Panc1 (cell line): ENCODE measurements around the gene PCDH17. TPM values are rescaled to one million over a fixed set of nuclear protein-coding genes. Genes with fewer than 3 reads are reported as not detected.

Source experiments
- ATAC-seq: fragments of 200-7000 bp; cut with Tn5 transposase; 2 replicates; pipeline ENCODE4 v1.9.1; 2020; ENCODE audit warnings: mild to moderate bottlenecking, moderate library complexity
- BruUV-seq: library from RNA; stranded (reverse); fragments of 400-500 nt; replicated peaks from 2 replicates; lab custom pipeline; 2021; lab: Mats Ljungman, UMichigan
- CTCF ChIA-PET: fragments of 300-600 bp; sonication (Branson Sonifier 250); formaldehyde crosslinking; loops from one replicate; lab custom pipeline; 2022; ENCODE audit warnings: antibody characterized with exemption; lab: Charles Lee
- POLR2A ChIA-PET: fragments of 300-600 bp; sonication (Branson Sonifier 250); formaldehyde crosslinking; loops from one replicate; lab custom pipeline; 2022; ENCODE audit warnings: antibody characterized with exemption; lab: Charles Lee
- DNase-seq: peaks from one replicate; pipeline ENCODE4 v3.0.0-alpha.2; 2010; ENCODE audit warnings: low read depth, low spot score
- H3K27ac ChIP-seq: 2 replicates; pipeline ENCODE4 v1.5.1; 2011; ENCODE audit warnings: mild to moderate bottlenecking, low read length, inconsistent platforms
- H3K27me3 ChIP-seq: fragments of 200-500 bp; sonication (Bioruptor generic); 2 replicates; pipeline ENCODE4 v1.6.0; 2014; ENCODE audit warnings: low read length, inconsistent platforms; ENCODE audit not compliant: control insufficient read depth, insufficient read depth
- H3K36me3 ChIP-seq: fragments of 200-500 bp; sonication (Bioruptor generic); 2 replicates; pipeline ENCODE4 v1.5.1; 2014; ENCODE audit warnings: inconsistent platforms, mild to moderate bottlenecking, low read length, moderate library complexity; ENCODE audit not compliant: control insufficient read depth, insufficient read depth
- H3K4me1 ChIP-seq: 2 replicates; pipeline ENCODE4 v1.5.1; 2011; ENCODE audit warnings: inconsistent platforms, mild to moderate bottlenecking, low read length, moderate library complexity; ENCODE audit not compliant: control insufficient read depth, insufficient read depth
- H3K4me3 ChIP-seq, 2 experiments: 2 replicates each; pipeline ENCODE4 v1.5.1; 2011 to 2012; ENCODE audit warnings: low read depth in 2 of 2, low read length in 2 of 2, mild to moderate bottlenecking in 2 of 2, inconsistent platforms in 1 of 2, moderate library complexity in 1 of 2
- H3K9me3 ChIP-seq: fragments of 200-500 bp; sonication (Bioruptor generic); 2 replicates; pipeline ENCODE4 v1.5.1; 2014; ENCODE audit warnings: low read depth, mild to moderate bottlenecking, inconsistent platforms, low read length, moderate library complexity; ENCODE audit not compliant: control insufficient read depth, insufficient read depth
- POLR2AphosphoS5 ChIP-seq: IDR thresholded peaks from 2 replicates; pipeline ENCODE4 v1.6.1; 2012; ENCODE audit warnings: mild to moderate bottlenecking, low read depth, low read length, moderate library complexity
- SIN3A ChIP-seq: IDR thresholded peaks from 2 replicates; pipeline ENCODE4 v1.6.1; 2012; ENCODE audit warnings: low read depth, mild to moderate bottlenecking, low read length, moderate library complexity, borderline replicate concordance; ENCODE audit not compliant: insufficient read depth
- TCF7L2 ChIP-seq: IDR thresholded peaks from 2 replicates; pipeline ENCODE4 v1.6.1; 2011; ENCODE audit warnings: mild to moderate bottlenecking, low read depth, low read length, inconsistent platforms
- in situ Hi-C: cut with HindIII; loops from 2 replicates; pipeline ENCODE4 v1.10.0; 2016; ENCODE audit warnings: low sequenced_read_pairs, low pct_unique_long_range_greater_than_20kb
- intact Hi-C: fragments of 100-400 bp; cut with micrococcal nuclease; formaldehyde crosslinking; loops from one replicate; pipeline ENCODE4 v1.10.0; 2022; ENCODE audit not compliant: unreplicated experiment
- total RNA-seq: library from RNA; stranded (reverse); gene quantifications from one replicate; pipeline ENCODE4 v1.2.1, GENCODE V29; 2021; ENCODE audit not compliant: unreplicated experiment
- TF ChIP-seq, protein P1 (sequence below), 2 experiments: IDR thresholded peaks; 2 replicates each; pipeline ENCODE4 v1.6.1; 2011 to 2012; ENCODE audit warnings: low read depth in 2 of 2, control low read depth in 1 of 2, low read length in 1 of 2, mild to moderate bottlenecking in 1 of 2, moderate library complexity in 1 of 2; ENCODE audit not compliant: insufficient read depth in 1 of 2
- TF ChIP-seq, protein P2 (sequence below): fragments of 450-650 bp; IDR thresholded peaks from 2 replicates; pipeline ENCODE4 v1.5.1; 2017; ENCODE audit warnings: mild to moderate bottlenecking

The PCDH17 gene
- total RNA-seq, 1 experiment from 2014 or later = 0.26 TPM

DNA sequence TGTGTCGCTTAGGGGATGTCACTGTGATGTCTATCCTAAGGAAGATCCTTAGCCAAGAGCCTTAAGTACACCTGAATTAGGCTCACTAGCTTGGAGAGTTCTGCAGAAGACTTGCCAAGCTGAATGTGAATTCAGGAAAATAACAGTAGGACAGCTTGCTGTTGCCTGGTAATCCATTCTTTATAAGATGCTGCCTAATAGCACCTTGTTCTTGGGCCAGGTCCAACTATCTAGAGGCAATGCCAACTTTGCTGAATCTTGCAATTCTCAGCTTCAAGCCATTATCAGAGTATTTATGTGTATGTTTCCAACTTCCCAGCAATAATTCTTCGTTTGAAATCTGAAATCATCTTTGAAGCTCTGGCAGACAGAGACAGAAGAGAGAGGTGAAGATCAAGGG is 102.8 kb downstream of the PCDH17 start:
- in situ Hi-C loops = no loop called here

GRCh38 chr13:57739089-57739488 is 107.5 kb downstream of the PCDH17 start:
- Histone ChIP-seq H3K36me3 (no peaks in the 10 kb centered on the region), H3K27me3 (no peaks in the 10 kb centered on the region), H3K27ac (no peak overlapping the region), H3K4me1 (no peaks in the 10 kb centered on the region), H3K9me3 (no peaks in the 10 kb centered on the region), H3K4me3 (no peak overlapping the region)
- ATAC-seq (no peak), DNase-seq (no peak)
- in situ Hi-C loops = no loop called here
- ChIA-PET POLR2A (no interaction called here), CTCF (no interaction called here)
- BruUV-seq = no TSS peak
- no peak for TF ChIP-seq TCF7L2
- TF ChIP-seq SIN3A = no peak
- TF ChIP-seq, protein P1, sequence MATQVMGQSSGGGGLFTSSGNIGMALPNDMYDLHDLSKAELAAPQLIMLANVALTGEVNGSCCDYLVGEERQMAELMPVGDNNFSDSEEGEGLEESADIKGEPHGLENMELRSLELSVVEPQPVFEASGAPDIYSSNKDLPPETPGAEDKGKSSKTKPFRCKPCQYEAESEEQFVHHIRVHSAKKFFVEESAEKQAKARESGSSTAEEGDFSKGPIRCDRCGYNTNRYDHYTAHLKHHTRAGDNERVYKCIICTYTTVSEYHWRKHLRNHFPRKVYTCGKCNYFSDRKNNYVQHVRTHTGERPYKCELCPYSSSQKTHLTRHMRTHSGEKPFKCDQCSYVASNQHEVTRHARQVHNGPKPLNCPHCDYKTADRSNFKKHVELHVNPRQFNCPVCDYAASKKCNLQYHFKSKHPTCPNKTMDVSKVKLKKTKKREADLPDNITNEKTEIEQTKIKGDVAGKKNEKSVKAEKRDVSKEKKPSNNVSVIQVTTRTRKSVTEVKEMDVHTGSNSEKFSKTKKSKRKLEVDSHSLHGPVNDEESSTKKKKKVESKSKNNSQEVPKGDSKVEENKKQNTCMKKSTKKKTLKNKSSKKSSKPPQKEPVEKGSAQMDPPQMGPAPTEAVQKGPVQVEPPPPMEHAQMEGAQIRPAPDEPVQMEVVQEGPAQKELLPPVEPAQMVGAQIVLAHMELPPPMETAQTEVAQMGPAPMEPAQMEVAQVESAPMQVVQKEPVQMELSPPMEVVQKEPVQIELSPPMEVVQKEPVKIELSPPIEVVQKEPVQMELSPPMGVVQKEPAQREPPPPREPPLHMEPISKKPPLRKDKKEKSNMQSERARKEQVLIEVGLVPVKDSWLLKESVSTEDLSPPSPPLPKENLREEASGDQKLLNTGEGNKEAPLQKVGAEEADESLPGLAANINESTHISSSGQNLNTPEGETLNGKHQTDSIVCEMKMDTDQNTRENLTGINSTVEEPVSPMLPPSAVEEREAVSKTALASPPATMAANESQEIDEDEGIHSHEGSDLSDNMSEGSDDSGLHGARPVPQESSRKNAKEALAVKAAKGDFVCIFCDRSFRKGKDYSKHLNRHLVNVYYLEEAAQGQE (IDR thresholded peaks at IDR 0.05; ENCODE audit: insufficient read depth in 1 of 2, low read depth in 2 of 2, low read length in 1 of 2) = no peak
- no peak for TF ChIP-seq POLR2AphosphoS5
- TF ChIP-seq, protein P2, sequence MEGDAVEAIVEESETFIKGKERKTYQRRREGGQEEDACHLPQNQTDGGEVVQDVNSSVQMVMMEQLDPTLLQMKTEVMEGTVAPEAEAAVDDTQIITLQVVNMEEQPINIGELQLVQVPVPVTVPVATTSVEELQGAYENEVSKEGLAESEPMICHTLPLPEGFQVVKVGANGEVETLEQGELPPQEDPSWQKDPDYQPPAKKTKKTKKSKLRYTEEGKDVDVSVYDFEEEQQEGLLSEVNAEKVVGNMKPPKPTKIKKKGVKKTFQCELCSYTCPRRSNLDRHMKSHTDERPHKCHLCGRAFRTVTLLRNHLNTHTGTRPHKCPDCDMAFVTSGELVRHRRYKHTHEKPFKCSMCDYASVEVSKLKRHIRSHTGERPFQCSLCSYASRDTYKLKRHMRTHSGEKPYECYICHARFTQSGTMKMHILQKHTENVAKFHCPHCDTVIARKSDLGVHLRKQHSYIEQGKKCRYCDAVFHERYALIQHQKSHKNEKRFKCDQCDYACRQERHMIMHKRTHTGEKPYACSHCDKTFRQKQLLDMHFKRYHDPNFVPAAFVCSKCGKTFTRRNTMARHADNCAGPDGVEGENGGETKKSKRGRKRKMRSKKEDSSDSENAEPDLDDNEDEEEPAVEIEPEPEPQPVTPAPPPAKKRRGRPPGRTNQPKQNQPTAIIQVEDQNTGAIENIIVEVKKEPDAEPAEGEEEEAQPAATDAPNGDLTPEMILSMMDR = no peak
- intact Hi-C loops = no loop called here

More for the DNA sequence above, 102.8 kb downstream of the PCDH17 start:
- ChIA-PET CTCF (no interaction called here), POLR2A (no interaction called here)
- Histone ChIP-seq H3K36me3 (no peaks in the 10 kb centered on the region), H3K27ac (no peak overlapping the region), H3K27me3 (no peaks in the 10 kb centered on the region), H3K4me1 (no peaks in the 10 kb centered on the region), H3K4me3 (no peak overlapping the region), H3K9me3 (no peaks in the 10 kb centered on the region)
- ATAC-seq (no peak), DNase-seq (no peak)
- no TSS peak for BruUV-seq
- TF ChIP-seq SIN3A = no peak
- no peak for TF ChIP-seq POLR2AphosphoS5
- TF ChIP-seq, protein P2 = no peak
- no peak for TF ChIP-seq TCF7L2
- TF ChIP-seq, protein P1 (IDR thresholded peaks at IDR 0.05; ENCODE audit: insufficient read depth in 1 of 2, low read depth in 2 of 2, low read length in 1 of 2) = no peak
- intact Hi-C loops = no loop called here
